IMR-90 (cell line): ENCODE measurements around the gene WFDC8. TPM values are rescaled to one million over a fixed set of nuclear protein-coding genes. Genes with fewer than 3 reads are reported as not detected.

Source experiments
- ATAC-seq: fragments of 200-7000 bp; cut with Tn5 transposase; 2 replicates; pipeline ENCODE4 v1.9.1; 2020; ENCODE audit warnings: low read depth, mild to moderate bottlenecking, moderate library complexity
- BruUV-seq: library from RNA; stranded (reverse); fragments of 400-500 nt; replicated peaks from 2 replicates; lab custom pipeline; 2021; lab: Mats Ljungman, UMichigan
- CTCF ChIA-PET: fragments of 300-600 bp; formaldehyde crosslinking; extraction: SDS; loops from one replicate; lab custom pipeline; 2021; ENCODE audit warnings: antibody characterized with exemption; lab: Yijun Ruan, JAX
- POLR2A ChIA-PET: fragments of 300-600 bp; sonication (Branson Sonifier 250); formaldehyde crosslinking; loops from one replicate; lab custom pipeline; 2022; ENCODE audit warnings: antibody characterized with exemption; ENCODE audit not compliant: unreplicated experiment; lab: Charles Lee
- DNase-seq: peaks from one replicate; pipeline ENCODE4 v3.0.0; 2013
- H2AFZ ChIP-seq: replicated peaks from 2 replicates; pipeline ENCODE3; 2013; ENCODE audit warnings: low read length, mild to moderate bottlenecking; ENCODE audit not compliant: poor library complexity
- H2AK5ac ChIP-seq: 2 replicates; pipeline ENCODE4 v1.6.1; 2013; ENCODE audit warnings: low read depth, low read length, inconsistent platforms
- H2AK9ac ChIP-seq: replicated peaks from 2 replicates; pipeline ENCODE3; 2013; ENCODE audit warnings: mild to moderate bottlenecking, low read depth, low read length, moderate library complexity; ENCODE audit not compliant: poor library complexity
- H2BK120ac ChIP-seq: 2 replicates; pipeline ENCODE4 v1.6.1; 2013; ENCODE audit warnings: low read depth, low read length, inconsistent platforms
- H2BK15ac ChIP-seq: 3 replicates; pipeline ENCODE4 v1.6.1; 2013; ENCODE audit warnings: low read depth, low read length, inconsistent platforms
- H2BK20ac ChIP-seq: 2 replicates; pipeline ENCODE4 v1.6.1; 2013; ENCODE audit warnings: low read depth, mild to moderate bottlenecking, inconsistent platforms, low read length, moderate library complexity
- H2BK5ac ChIP-seq: 2 replicates; pipeline ENCODE4 v1.6.1; 2013; ENCODE audit warnings: mild to moderate bottlenecking, low read depth, low read length, inconsistent platforms; ENCODE audit not compliant: poor library complexity, severe bottlenecking
- H3K14ac ChIP-seq: replicated peaks from 2 replicates; pipeline ENCODE4 v1.6.1; 2013; ENCODE audit warnings: low read depth, low read length, inconsistent platforms
- H3K18ac ChIP-seq: 2 replicates; pipeline ENCODE4 v1.6.1; 2013; ENCODE audit warnings: low read depth, low read length, control low read depth
- H3K23ac ChIP-seq: 2 replicates; pipeline ENCODE4 v1.6.1; 2013; ENCODE audit warnings: low read depth, low read length, inconsistent platforms
- H3K27ac ChIP-seq: 2 replicates; pipeline ENCODE4 v1.5.1; 2013; ENCODE audit warnings: mild to moderate bottlenecking, control low read depth, low read length; ENCODE audit not compliant: insufficient read depth
- H3K27me3 ChIP-seq: 2 replicates; pipeline ENCODE4 v1.6.1; 2013; ENCODE audit warnings: low read length; ENCODE audit not compliant: control insufficient read depth, insufficient read depth
- H3K36me3 ChIP-seq: 2 replicates; pipeline ENCODE4 v1.6.1; 2013; ENCODE audit warnings: low read length, mixed read lengths; ENCODE audit not compliant: control insufficient read depth, insufficient read depth
- H3K4ac ChIP-seq: 2 replicates; pipeline ENCODE4 v1.6.1; 2013; ENCODE audit warnings: low read depth, low read length, inconsistent platforms
- H3K4me1 ChIP-seq: 2 replicates; pipeline ENCODE4 v1.6.1; 2013; ENCODE audit warnings: low read length, mixed read lengths; ENCODE audit not compliant: control insufficient read depth, insufficient read depth
- H3K4me2 ChIP-seq: 2 replicates; pipeline ENCODE4 v1.6.1; 2013; ENCODE audit warnings: low read depth, mild to moderate bottlenecking, control low read depth, low read length, moderate library complexity
- H3K4me3 ChIP-seq: 2 replicates; pipeline ENCODE4 v1.5.1; 2013; ENCODE audit warnings: low read depth, mild to moderate bottlenecking, control low read depth, low read length, moderate library complexity; ENCODE audit not compliant: insufficient read depth
- H3K56ac ChIP-seq: 2 replicates; pipeline ENCODE4 v1.6.1; 2013; ENCODE audit warnings: low read length, inconsistent platforms; ENCODE audit not compliant: insufficient read depth; ENCODE audit errors: extremely low read depth
- H3K79me1 ChIP-seq, 2 experiments: 2 replicates each; pipeline ENCODE4 v1.6.1; 2013; ENCODE audit warnings: low read length in 2 of 2, inconsistent platforms in 1 of 2, low read depth in 1 of 2
- H3K9ac ChIP-seq: 2 replicates; pipeline ENCODE4 v1.6.1; 2013; ENCODE audit warnings: low read depth, low read length, control low read depth
- H3K9me1 ChIP-seq: 2 replicates; pipeline ENCODE4 v1.6.1; 2013; ENCODE audit warnings: low read length, inconsistent platforms; ENCODE audit not compliant: insufficient read depth
- H3K9me3 ChIP-seq: 2 replicates; pipeline ENCODE4 v1.6.1; 2013; ENCODE audit warnings: low read length; ENCODE audit not compliant: control insufficient read depth, insufficient read depth
- H4K20me1 ChIP-seq: 2 replicates; pipeline ENCODE4 v1.6.1; 2013; ENCODE audit warnings: low read length, inconsistent platforms; ENCODE audit not compliant: insufficient read depth
- H4K5ac ChIP-seq: 2 replicates; pipeline ENCODE4 v1.6.1; 2013; ENCODE audit warnings: mild to moderate bottlenecking, low read depth, low read length, control low read depth
- H4K8ac ChIP-seq, 2 experiments: 2 replicates each; pipeline ENCODE4 v1.6.1; 2013; ENCODE audit warnings: low read depth in 2 of 2, low read length in 2 of 2, control low read depth in 1 of 2, inconsistent platforms in 1 of 2
- H4K91ac ChIP-seq: 2 replicates; pipeline ENCODE4 v1.6.1; 2013; ENCODE audit warnings: low read depth, low read length, inconsistent platforms; ENCODE audit not compliant: insufficient read depth
- NFE2L2 ChIP-seq: fragments of 150-350 bp; IDR thresholded peaks from 2 replicates; pipeline ENCODE4 v1.6.1; 2016; ENCODE audit warnings: low read depth, mild to moderate bottlenecking, low read length
- RFX5 ChIP-seq: IDR thresholded peaks from 2 replicates; pipeline ENCODE4 v1.8.0; 2012; ENCODE audit warnings: low read depth, mild to moderate bottlenecking, low read length, moderate library complexity
- WGBS, 2 experiments: methylation state at CpG; one replicate each; pipeline versions ENCODE4 v1.1.5 to v1.1.7; 2013; ENCODE audit warnings: missing lambda C conversion rate in 2 of 2; ENCODE audit not compliant: insufficient read length in 1 of 2; ENCODE audit errors: extremely low coverage in 2 of 2; 5-methylcytosine and 5-hydroxymethylcytosine counted together
- dilution Hi-C: fragments of 300-500 bp; cut with HindIII; formaldehyde crosslinking; loops from one replicate; pipeline ENCODE4 v1.14.3; 2018; ENCODE audit warnings: low sequenced_read_pairs; ENCODE audit not compliant: unreplicated experiment
- in situ Hi-C: fragments of 300-500 bp; cut with MboI; formaldehyde crosslinking; loops from 3 replicates; pipeline ENCODE4 v1.14.3; 2019; ENCODE audit warnings: low sequenced_read_pairs, inconsistent platforms, mixed read lengths
- intact Hi-C: fragments of 100-400 bp; cut with micrococcal nuclease; formaldehyde crosslinking; loops from 2 replicates; pipeline ENCODE4 v1.10.0; 2022
- polyA plus RNA-seq, 3 experiments: library from polyadenylated mRNA; depleted of rRNA; stranded (reverse); fragments of >200 nt; gene quantifications; 2 replicates each; pipeline ENCODE4 v1.2.3, GENCODE V29; 2012; ENCODE audit warnings: low replicate concordance in 1 of 3
- total RNA-seq: library from RNA; depleted of rRNA; stranded (reverse); fragments of >200 nt; gene quantifications from 2 replicates; pipeline ENCODE4 v1.2.3, GENCODE V29; 2012
- TF ChIP-seq, protein P1 (sequence below): conservative IDR thresholded peaks from 2 replicates; pipeline ENCODE4 v1.5.1; 2012; ENCODE audit warnings: mild to moderate bottlenecking, low read depth, low read length, improper control_type of control experiment
- TF ChIP-seq, protein P2 (sequence below): fragments of 150-350 bp; IDR thresholded peaks from 2 replicates; pipeline ENCODE4 v1.6.1; 2016; ENCODE audit warnings: low read depth, mild to moderate bottlenecking, low read length, moderate library complexity, borderline replicate concordance

Gene WFDC8
- total and polyA plus RNA-seq, 2 of the 4 experiments (the other 2 are of a cell fraction), result not detected

DNA sequence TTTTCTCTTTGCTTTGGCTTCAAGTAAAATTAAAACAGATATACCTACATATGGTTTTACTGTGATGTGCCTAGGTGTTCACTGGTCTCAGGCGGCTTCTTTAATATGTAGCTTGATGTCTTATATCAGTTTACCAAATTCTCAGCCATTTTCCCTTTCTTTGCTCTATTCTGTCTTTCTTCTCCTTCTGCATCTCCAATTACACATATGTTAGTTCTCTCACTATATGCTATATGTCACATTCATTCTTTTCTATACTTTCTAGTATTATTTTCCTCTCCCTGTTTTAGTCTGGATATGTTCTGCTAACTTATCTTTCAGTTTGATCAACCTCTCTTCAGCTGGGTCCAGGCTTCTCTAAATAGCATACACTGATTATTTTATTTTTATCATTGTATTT, 14.4 kb upstream of the WFDC8 start:
- intact Hi-C loops, result no loop called here
- H2AK9ac ChIP-seq, result no peak overlapping the region

More for the DNA sequence above, 14.4 kb upstream of the WFDC8 start:
- H4K5ac ChIP-seq, result no peak overlapping the region
- no peak overlapping the region for H3K23ac ChIP-seq
- no peak for ATAC-seq
- no TSS peak for BruUV-seq
- H3K79me1 ChIP-seq, result no peaks in the 10 kb centered on the region
- no peak overlapping the region for H3K4me3 ChIP-seq
- H2AK5ac ChIP-seq, result no peak overlapping the region
- no peak overlapping the region for H2AFZ ChIP-seq
- no peak overlapping the region for H3K14ac ChIP-seq
- no peaks in the 10 kb centered on the region for H3K27me3 ChIP-seq
- H3K9me1 ChIP-seq, result no peaks in the 10 kb centered on the region
- no peaks in the 10 kb centered on the region for H3K4me1 ChIP-seq
- no peaks in the 10 kb centered on the region for H3K9me3 ChIP-seq
- dilution Hi-C loops (no loop called here), in situ Hi-C loops (no loop called here)
- no peak overlapping the region for H4K91ac ChIP-seq
- no peak overlapping the region for H3K4me2 ChIP-seq
- CTCF ChIA-PET, result interaction anchor here (0.7 kb wide), 1 partner anchor 178 kb away, joined by 3 read pairs; no protein-coding TSS in a partner anchor
- H2BK15ac ChIP-seq, result no peak overlapping the region
- no peak overlapping the region for H3K4ac ChIP-seq
- POLR2A ChIA-PET, result no interaction called here
- no peak overlapping the region for H2BK20ac ChIP-seq
- H3K27ac ChIP-seq, result no peak overlapping the region
- H2BK5ac ChIP-seq, result no peak overlapping the region
- H3K56ac ChIP-seq, result no peak overlapping the region
- H4K20me1 ChIP-seq, result no peaks in the 10 kb centered on the region
- no peaks in the 10 kb centered on the region for H3K36me3 ChIP-seq
- H2BK120ac ChIP-seq, result no peak overlapping the region
- TF ChIP-seq, protein P1, sequence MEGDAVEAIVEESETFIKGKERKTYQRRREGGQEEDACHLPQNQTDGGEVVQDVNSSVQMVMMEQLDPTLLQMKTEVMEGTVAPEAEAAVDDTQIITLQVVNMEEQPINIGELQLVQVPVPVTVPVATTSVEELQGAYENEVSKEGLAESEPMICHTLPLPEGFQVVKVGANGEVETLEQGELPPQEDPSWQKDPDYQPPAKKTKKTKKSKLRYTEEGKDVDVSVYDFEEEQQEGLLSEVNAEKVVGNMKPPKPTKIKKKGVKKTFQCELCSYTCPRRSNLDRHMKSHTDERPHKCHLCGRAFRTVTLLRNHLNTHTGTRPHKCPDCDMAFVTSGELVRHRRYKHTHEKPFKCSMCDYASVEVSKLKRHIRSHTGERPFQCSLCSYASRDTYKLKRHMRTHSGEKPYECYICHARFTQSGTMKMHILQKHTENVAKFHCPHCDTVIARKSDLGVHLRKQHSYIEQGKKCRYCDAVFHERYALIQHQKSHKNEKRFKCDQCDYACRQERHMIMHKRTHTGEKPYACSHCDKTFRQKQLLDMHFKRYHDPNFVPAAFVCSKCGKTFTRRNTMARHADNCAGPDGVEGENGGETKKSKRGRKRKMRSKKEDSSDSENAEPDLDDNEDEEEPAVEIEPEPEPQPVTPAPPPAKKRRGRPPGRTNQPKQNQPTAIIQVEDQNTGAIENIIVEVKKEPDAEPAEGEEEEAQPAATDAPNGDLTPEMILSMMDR, result no peak
- TF ChIP-seq RFX5 (no peak), NFE2L2 (no peak)
- TF ChIP-seq, protein P2, sequence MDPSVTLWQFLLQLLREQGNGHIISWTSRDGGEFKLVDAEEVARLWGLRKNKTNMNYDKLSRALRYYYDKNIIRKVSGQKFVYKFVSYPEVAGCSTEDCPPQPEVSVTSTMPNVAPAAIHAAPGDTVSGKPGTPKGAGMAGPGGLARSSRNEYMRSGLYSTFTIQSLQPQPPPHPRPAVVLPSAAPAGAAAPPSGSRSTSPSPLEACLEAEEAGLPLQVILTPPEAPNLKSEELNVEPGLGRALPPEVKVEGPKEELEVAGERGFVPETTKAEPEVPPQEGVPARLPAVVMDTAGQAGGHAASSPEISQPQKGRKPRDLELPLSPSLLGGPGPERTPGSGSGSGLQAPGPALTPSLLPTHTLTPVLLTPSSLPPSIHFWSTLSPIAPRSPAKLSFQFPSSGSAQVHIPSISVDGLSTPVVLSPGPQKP, result no peak
- no CpG with 5 or more reads among the region's 1 CpG for WGBS, 2 experiments
- H3K9ac ChIP-seq, result no peak overlapping the region
- H4K8ac ChIP-seq, result no peak overlapping the region
- DNase-seq, result no peak
- H3K18ac ChIP-seq, result no peak overlapping the region
